CD4-positive, alpha-beta T cell treated with Interleukin-6 for 4 hours (primary cell): ENCODE data around the gene HAPSTR1.

Experiments
- DNase-seq: peaks from one replicate; pipeline ENCODE4 v3.0.0-alpha.2; 2020; ENCODE audit warnings: mixed read lengths

HAPSTR1 gene

GRCh38 chr16:9097266-9098219, 6.1 kb downstream of the HAPSTR1 start:
- DNase-seq: no peak

- no peak for DNase-seq
Observed at GRCh38 chr16:9098377-9099090, 7.1 kb downstream of the HAPSTR1 start.

- no peak for DNase-seq
Observed at GRCh38 chr16:9099131-9099625, 7.7 kb downstream of the HAPSTR1 start.

- DNase-seq: no peak
Observed at GRCh38 chr16:9102379-9102778, 10.9 kb downstream of the HAPSTR1 start.

GRCh38 chr16:9102943-9103342, 11.5 kb downstream of the HAPSTR1 start:
- no peak for DNase-seq

- no peak for DNase-seq
Observed at GRCh38 chr16:9103546-9103945, 12.1 kb downstream of the HAPSTR1 start.

GRCh38 chr16:9105189-9105588, 13.7 kb downstream of the HAPSTR1 start:
- no peak for DNase-seq

- no peak for DNase-seq
Observed at GRCh38 chr16:9107025-9107970, 15.9 kb downstream of the HAPSTR1 start.

- DNase-seq: no peak
Observed at GRCh38 chr16:9109255-9109654, 17.8 kb downstream of the HAPSTR1 start.

GRCh38 chr16:9112166-9112843, 20.9 kb downstream of the HAPSTR1 start:
- DNase-seq: no peak

- no peak for DNase-seq
Observed at GRCh38 chr16:9112844-9113186, 21.4 kb downstream of the HAPSTR1 start.

- no peak for DNase-seq
Observed at GRCh38 chr16:9113707-9114106, 22.3 kb downstream of the HAPSTR1 start.

- DNase-seq: no peak
Observed at GRCh38 chr16:9114112-9114511, 22.7 kb downstream of the HAPSTR1 start.

GRCh38 chr16:9114842-9115241, 23.4 kb downstream of the HAPSTR1 start:
- DNase-seq: no peak

GRCh38 chr16:9115277-9115676, 23.8 kb downstream of the HAPSTR1 start:
- no peak for DNase-seq

- DNase-seq: no peak
Observed at GRCh38 chr16:9116141-9116540, 24.7 kb downstream of the HAPSTR1 start.

- DNase-seq: no peak
Observed at GRCh38 chr16:9118170-9118569, 26.7 kb downstream of the HAPSTR1 start.

GRCh38 chr16:9119795-9120194, 28.4 kb downstream of the HAPSTR1 start:
- DNase-seq: no peak

GRCh38 chr16:9122342-9122741, 30.9 kb downstream of the HAPSTR1 start:
- no peak for DNase-seq

GRCh38 chr16:9122969-9123368, 31.5 kb downstream of the HAPSTR1 start:
- no peak for DNase-seq

- no peak for DNase-seq
Observed at GRCh38 chr16:9123401-9123800, 32.0 kb downstream of the HAPSTR1 start.

- peak; percentile 37 for DNase-seq
Observed at GRCh38 chr16:9123871-9124270, 32.4 kb downstream of the HAPSTR1 start.
